Fibroblast of pulmonary artery (primary cell): Measurements from ENCODE around the gene CCL22.

Experiments
- DNase-seq: peaks from one replicate; pipeline ENCODE4 v3.0.0-alpha.2; 2010; ENCODE audit warnings: low read depth
- H3K4me3 ChIP-seq: replicated peaks from 2 replicates; pipeline ENCODE4 v1.5.1; 2011; ENCODE audit warnings: low read depth, mild to moderate bottlenecking, control low read depth, low read length, moderate library complexity
- CTCF ChIP-seq: IDR thresholded peaks from 2 replicates; pipeline ENCODE4 v1.5.1; 2011; ENCODE audit warnings: mild to moderate bottlenecking, control low read depth, low read length, inconsistent platforms; ENCODE audit errors: missing control alignments

Gene CCL22

GRCh38 chr16:57413301-57413730 is 54.7 kb downstream of the CCL22 start:
- no peak for TF ChIP-seq CTCF
- H3K4me3 ChIP-seq = no peak overlapping the region
- DNase-seq = no peak

GRCh38 chr16:57413733-57414132 is 55.1 kb downstream of the CCL22 start:
- no peak for TF ChIP-seq CTCF
- DNase-seq = no peak
- no peak overlapping the region for H3K4me3 ChIP-seq
